Vagina (tissue), 2 donors: ENCODE data around the gene RNF4.

Source experiments
- POLR2A ChIP-seq, 2 donors: fragments of 450-650 bp; IDR thresholded peaks; one replicate each; pipeline ENCODE4 v1.6.1; 2017; ENCODE audit warnings: antibody characterized with exemption in 2 of 2, mild to moderate bottlenecking in 2 of 2, moderate library complexity in 2 of 2
- POLR2AphosphoS5 ChIP-seq, 2 donors: sonication (generic); formaldehyde crosslinking; IDR thresholded peaks; one replicate each; pipeline ENCODE4 v1.9.0; 2017; ENCODE audit warnings: antibody characterized with exemption in 2 of 2, mild to moderate bottlenecking in 2 of 2, low read depth in 1 of 2; ENCODE audit not compliant: insufficient read depth in 1 of 2
- TF ChIP-seq, protein P1 (sequence below), 3 experiments: fragments of 450-650 bp in 2 of 3; fragments of 200-600 bp in 1 of 3; sonication (generic) in 1 of 3; IDR thresholded peaks; one replicate each; pipeline ENCODE4 v1.5.1; 2017 to 2019; ENCODE audit warnings: antibody characterized with exemption in 3 of 3, mild to moderate bottlenecking in 2 of 3, moderate library complexity in 2 of 3

DNA sequence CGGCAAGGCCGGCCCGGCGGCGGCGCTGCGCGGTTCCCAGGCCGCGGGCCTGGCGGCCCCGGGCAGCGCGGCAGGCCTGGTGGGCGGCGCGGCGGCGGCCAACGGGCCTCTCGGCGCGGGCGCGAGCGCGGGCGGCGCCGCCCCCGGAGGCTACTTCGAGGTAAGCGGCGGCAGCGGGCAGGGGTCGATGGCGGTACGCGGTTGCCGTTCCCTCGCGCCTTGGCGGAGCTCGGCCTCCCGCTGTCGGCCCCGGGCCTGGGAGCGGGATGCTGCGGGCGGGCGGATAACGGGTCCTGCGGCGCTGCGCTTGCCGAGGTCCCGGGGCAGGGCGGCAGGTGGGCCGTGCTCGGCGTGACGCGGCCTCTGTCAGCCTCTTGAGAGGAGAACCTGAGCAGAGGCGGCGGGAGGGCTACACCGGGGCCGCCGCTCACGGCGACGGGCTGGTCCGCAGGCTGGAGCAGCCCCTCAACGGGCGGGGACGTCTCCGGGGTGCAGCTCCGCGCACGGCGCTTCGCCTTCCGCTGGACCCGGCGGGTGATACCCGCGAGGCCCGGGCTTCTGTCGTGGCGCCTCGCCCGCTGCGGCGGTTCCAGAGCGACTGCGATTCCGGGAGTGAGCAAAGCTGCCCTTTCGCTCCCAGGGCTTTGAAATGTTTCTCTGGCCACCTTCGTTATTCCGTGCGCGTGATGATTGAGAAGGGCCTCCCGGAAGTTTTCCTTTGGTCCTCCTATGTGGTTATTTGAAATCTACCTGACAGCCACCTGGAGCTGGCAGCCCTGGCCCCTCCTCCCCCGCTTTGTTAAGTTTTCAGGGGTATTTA, 68.3 kb downstream of the RNF4 start:
- TF ChIP-seq, protein P1, sequence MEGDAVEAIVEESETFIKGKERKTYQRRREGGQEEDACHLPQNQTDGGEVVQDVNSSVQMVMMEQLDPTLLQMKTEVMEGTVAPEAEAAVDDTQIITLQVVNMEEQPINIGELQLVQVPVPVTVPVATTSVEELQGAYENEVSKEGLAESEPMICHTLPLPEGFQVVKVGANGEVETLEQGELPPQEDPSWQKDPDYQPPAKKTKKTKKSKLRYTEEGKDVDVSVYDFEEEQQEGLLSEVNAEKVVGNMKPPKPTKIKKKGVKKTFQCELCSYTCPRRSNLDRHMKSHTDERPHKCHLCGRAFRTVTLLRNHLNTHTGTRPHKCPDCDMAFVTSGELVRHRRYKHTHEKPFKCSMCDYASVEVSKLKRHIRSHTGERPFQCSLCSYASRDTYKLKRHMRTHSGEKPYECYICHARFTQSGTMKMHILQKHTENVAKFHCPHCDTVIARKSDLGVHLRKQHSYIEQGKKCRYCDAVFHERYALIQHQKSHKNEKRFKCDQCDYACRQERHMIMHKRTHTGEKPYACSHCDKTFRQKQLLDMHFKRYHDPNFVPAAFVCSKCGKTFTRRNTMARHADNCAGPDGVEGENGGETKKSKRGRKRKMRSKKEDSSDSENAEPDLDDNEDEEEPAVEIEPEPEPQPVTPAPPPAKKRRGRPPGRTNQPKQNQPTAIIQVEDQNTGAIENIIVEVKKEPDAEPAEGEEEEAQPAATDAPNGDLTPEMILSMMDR (IDR thresholded peaks at IDR 0.05), result no peak
- no peak for TF ChIP-seq POLR2AphosphoS5 (IDR thresholded peaks at IDR 0.05; ENCODE audit: insufficient read depth in 1 of 2, low read depth in 1 of 2)
- no peak for TF ChIP-seq POLR2A (IDR thresholded peaks at IDR 0.05)
